GM12878 (cell line): ENCODE results near the gene CDH4. TPM values are rescaled to one million over a fixed set of nuclear protein-coding genes. Genes with fewer than 3 reads are reported as not detected.

Experiments
- ATAC-seq: fragments of 200-7000 bp; cut with Tn5 transposase; 3 replicates; pipeline ENCODE4 v1.9.1; 2020; ENCODE audit warnings: mild to moderate bottlenecking, moderate library complexity
- BruUV-seq: library from RNA; stranded (reverse); fragments of 400-500 nt; replicated peaks from 2 replicates; lab custom pipeline; 2021; lab: Mats Ljungman, UMichigan
- CTCF ChIA-PET: fragments of 300-600 bp; sonication (Branson Sonifier 250); formaldehyde crosslinking; extraction: SDS; loops from one replicate; lab custom pipeline; 2021; ENCODE audit warnings: inconsistent platforms; lab: Yijun Ruan, JAX
- POLR2A ChIA-PET: fragments of 350-600 bp; formaldehyde crosslinking; extraction: SDS; loops from one replicate; lab custom pipeline; 2021; ENCODE audit warnings: inconsistent platforms; lab: Charles Lee
- RAD21 ChIA-PET: fragments of 300-600 bp; sonication (Branson Sonifier 250); formaldehyde crosslinking; loops from one replicate; lab custom pipeline; 2023; ENCODE audit warnings: antibody characterized with exemption; ENCODE audit not compliant: unreplicated experiment; lab: Charles Lee
- SMC1A ChIA-PET: fragments of 300-600 bp; sonication (Branson Sonifier 250); formaldehyde crosslinking; loops from one replicate; lab custom pipeline; 2023; ENCODE audit not compliant: unreplicated experiment, uncharacterized antibody; lab: Charles Lee
- DNase-seq: peaks from one replicate; pipeline ENCODE4 v3.0.0-alpha.2; 2011; ENCODE audit warnings: low read depth, low spot score
- FAIRE-seq: peaks from 3 replicates; lab custom pipeline; 2011; peaks lifted over from hg19 to GRCh38; lab: Jason Lieb, UNC
- H2AFZ ChIP-seq: 2 replicates; pipeline ENCODE4 v1.6.0; 2011; ENCODE audit warnings: low read depth, low read length, control low read depth; ENCODE audit not compliant: control insufficient read depth
- H3K27ac ChIP-seq: 2 replicates; pipeline ENCODE4 v1.5.1; 2011; ENCODE audit warnings: control low read depth; ENCODE audit not compliant: control insufficient read depth, insufficient read depth
- H3K27me3 ChIP-seq, 2 experiments: replicated peaks in 1 of 2; 2 replicates each; pipeline versions ENCODE4 v1.6.0 to v1.6.1; 2011; ENCODE audit warnings: low read length in 1 of 2; ENCODE audit not compliant: control insufficient read depth in 2 of 2, insufficient read depth in 2 of 2
- H3K36me3 ChIP-seq, 2 experiments: 2 replicates each; pipeline ENCODE4 v1.5.1; 2011; ENCODE audit warnings: low read length in 1 of 2; ENCODE audit not compliant: control insufficient read depth in 2 of 2, insufficient read depth in 2 of 2
- H3K4me1 ChIP-seq: 2 replicates; pipeline ENCODE4 v1.6.1; 2011; ENCODE audit warnings: mild to moderate bottlenecking, low read length, moderate library complexity, mixed read lengths; ENCODE audit not compliant: control insufficient read depth, insufficient read depth
- H3K4me2 ChIP-seq: 2 replicates; pipeline ENCODE4 v1.6.0; 2011; ENCODE audit warnings: control low read depth; ENCODE audit not compliant: control insufficient read depth, insufficient read depth
- H3K4me3 ChIP-seq: fragments of 200-600 bp; sonication (generic); 2 replicates; pipeline ENCODE4 v1.5.1; 2016
- H3K79me2 ChIP-seq: 2 replicates; pipeline ENCODE4 v1.6.0; 2011; ENCODE audit warnings: low read length; ENCODE audit not compliant: control insufficient read depth, insufficient read depth
- H3K9ac ChIP-seq: 2 replicates; pipeline ENCODE4 v1.8.0; 2011; ENCODE audit warnings: low read length, control low read depth, mixed read lengths; ENCODE audit not compliant: control insufficient read depth, insufficient read depth
- H3K9me3 ChIP-seq: replicated peaks from 3 replicates; pipeline ENCODE4 v1.5.1; 2011; ENCODE audit warnings: mild to moderate bottlenecking, low read length; ENCODE audit not compliant: control insufficient read depth, insufficient read depth
- H4K20me1 ChIP-seq: 2 replicates; pipeline ENCODE4 v1.6.0; 2011; ENCODE audit not compliant: control insufficient read depth, insufficient read depth
- CTCF ChIP-seq, 3 experiments: IDR thresholded peaks in 2 of 3; conservative IDR thresholded peaks in 1 of 3; 2 replicates each; pipeline ENCODE4 v1.5.1; 2011; ENCODE audit warnings: low read depth in 3 of 3, low read length in 3 of 3, mild to moderate bottlenecking in 3 of 3, control low read depth in 2 of 3, moderate library complexity in 2 of 3, inconsistent platforms in 1 of 3, mixed read lengths in 1 of 3; ENCODE audit not compliant: control insufficient read depth in 2 of 3, insufficient read depth in 1 of 3; ENCODE audit errors: extremely low read depth in 1 of 3
- HDAC2 ChIP-seq: fragments of 200-600 bp; sonication (generic); IDR thresholded peaks from 2 replicates; pipeline ENCODE4 v1.6.1; 2017
- IKZF1 ChIP-seq: fragments of 450-650 bp; conservative IDR thresholded peaks from 2 replicates; pipeline ENCODE4 v1.6.1; 2017; ENCODE audit warnings: antibody characterized with exemption, mild to moderate bottlenecking
- NR2C2 ChIP-seq: IDR thresholded peaks from 2 replicates; pipeline ENCODE4 v1.6.1; 2011; ENCODE audit warnings: borderline replicate concordance, low read depth; ENCODE audit not compliant: control insufficient read depth, insufficient read length
- RB1 ChIP-seq: fragments of 450-650 bp; formaldehyde crosslinking; IDR thresholded peaks from 2 replicates; pipeline ENCODE4 v1.6.1; 2017; ENCODE audit warnings: mild to moderate bottlenecking, borderline replicate concordance
- SRF ChIP-seq, 2 experiments: IDR thresholded peaks; 2 replicates each; pipeline ENCODE4 v1.6.1; 2011; ENCODE audit warnings: low read depth in 2 of 2, low read length in 2 of 2, mild to moderate bottlenecking in 1 of 2, moderate library complexity in 1 of 2
- ZNF217 ChIP-seq: fragments of 450-650 bp; IDR thresholded peaks from 2 replicates; pipeline ENCODE4 v1.6.1; 2017; ENCODE audit warnings: antibody characterized with exemption, mild to moderate bottlenecking
- WGBS: methylation state at CpG from one replicate; pipeline ENCODE4 v1.1.6; 2016; ENCODE audit warnings: low lambda C conversion rate; ENCODE audit not compliant: insufficient replicate concordance, insufficient coverage; ENCODE audit errors: missing lambda C conversion rate; 5-methylcytosine and 5-hydroxymethylcytosine counted together
- in situ Hi-C: fragments of 300-500 bp; cut with MboI; formaldehyde crosslinking; loops from 9 replicates; pipeline ENCODE4 v1.14.3; 2018; ENCODE audit warnings: mixed read lengths
- intact Hi-C: fragments of 100-400 bp; cut with micrococcal nuclease; formaldehyde crosslinking; loops from one replicate; pipeline ENCODE4 v1.14.2; 2022; ENCODE audit not compliant: unreplicated experiment
- polyA plus RNA-seq, 11 experiments: library from polyadenylated mRNA; depleted of rRNA in 4 of 11; unstranded in 6 of 11; stranded (reverse) in 5 of 11; fragments of >200 nt; fragmentation: Nextera tagmentation in 4 of 11; fragmentation: Illumina TruSeq in 1 of 11; extraction: Ambion mirVana in 4 of 11; extraction: Trizol in 1 of 11; gene quantifications; 1 replicate in 1 of 11; 2 replicates in 10 of 11; pipeline versions ENCODE4 v1.2.1 to v1.2.3, GENCODE V29; 2011 to 2016; ENCODE audit warnings: inconsistent platforms in 2 of 11, missing spikeins in 2 of 11, low read depth in 1 of 11
- total RNA-seq, 4 experiments: library from RNA; depleted of rRNA in 3 of 4; stranded (reverse); fragments of >200 nt in 3 of 4; fragmentation: Illumina TruSeq in 1 of 4; extraction: Trizol in 1 of 4; gene quantifications; 2 replicates each; pipeline versions ENCODE4 v1.2.1 to v1.2.3, GENCODE V29; 2013 to 2021
- TF ChIP-seq, protein P1 (sequence below): fragments of 450-650 bp; IDR thresholded peaks from 2 replicates; pipeline ENCODE4 v1.6.1; 2017; ENCODE audit warnings: antibody characterized with exemption, mild to moderate bottlenecking, moderate library complexity

Gene CDH4
- total and polyA plus RNA-seq, 10 of the 15 experiments (the other 5 are each of a cell fraction or from before 2014, with no cell fraction given), result not detected

- ChIA-PET CTCF (no interaction called here), POLR2A (no interaction called here), SMC1A (no interaction called here), RAD21 (no interaction called here)
- Histone ChIP-seq H3K79me2 (no peaks in the 10 kb centered on the region), H4K20me1 (no peaks in the 10 kb centered on the region), H3K9ac (no peak overlapping the region), H3K9me3 (no peaks in the 10 kb centered on the region; the same call in 2 of the 3 replicates), H3K4me2 (no peak overlapping the region), H3K4me3 (no peak overlapping the region), H2AFZ (no peak overlapping the region), H3K27me3 (no peaks in the 10 kb centered on the region), H3K27ac (no peak overlapping the region), H3K36me3 (no peaks in the 10 kb centered on the region), H3K4me1 (no peaks in the 10 kb centered on the region)
- intact Hi-C loops, result no loop called here
- no peak for FAIRE-seq
- 39% methylated on average over 27 of the region's 27 CpGs for WGBS
- no TSS peak for BruUV-seq
- no peak for TF ChIP-seq IKZF1
- TF ChIP-seq NR2C2, result no peak
- peak in 1 of 3 experiments; percentile 6; a peak in 1 of 6 replicates for TF ChIP-seq CTCF (IDR thresholded peaks at IDR 0.05 in 2 of 3, conservative IDR thresholded peaks at IDR 0.05 in 1 of 3; ENCODE audit: control insufficient read depth in 2 of 3, extremely low read depth in 1 of 3, insufficient read depth in 1 of 3, low read depth in 3 of 3, low read length in 3 of 3)
- TF ChIP-seq SRF (IDR thresholded peaks at IDR 0.05; ENCODE audit: low read depth in 2 of 2, low read length in 2 of 2), result no peak
- TF ChIP-seq, protein P1, sequence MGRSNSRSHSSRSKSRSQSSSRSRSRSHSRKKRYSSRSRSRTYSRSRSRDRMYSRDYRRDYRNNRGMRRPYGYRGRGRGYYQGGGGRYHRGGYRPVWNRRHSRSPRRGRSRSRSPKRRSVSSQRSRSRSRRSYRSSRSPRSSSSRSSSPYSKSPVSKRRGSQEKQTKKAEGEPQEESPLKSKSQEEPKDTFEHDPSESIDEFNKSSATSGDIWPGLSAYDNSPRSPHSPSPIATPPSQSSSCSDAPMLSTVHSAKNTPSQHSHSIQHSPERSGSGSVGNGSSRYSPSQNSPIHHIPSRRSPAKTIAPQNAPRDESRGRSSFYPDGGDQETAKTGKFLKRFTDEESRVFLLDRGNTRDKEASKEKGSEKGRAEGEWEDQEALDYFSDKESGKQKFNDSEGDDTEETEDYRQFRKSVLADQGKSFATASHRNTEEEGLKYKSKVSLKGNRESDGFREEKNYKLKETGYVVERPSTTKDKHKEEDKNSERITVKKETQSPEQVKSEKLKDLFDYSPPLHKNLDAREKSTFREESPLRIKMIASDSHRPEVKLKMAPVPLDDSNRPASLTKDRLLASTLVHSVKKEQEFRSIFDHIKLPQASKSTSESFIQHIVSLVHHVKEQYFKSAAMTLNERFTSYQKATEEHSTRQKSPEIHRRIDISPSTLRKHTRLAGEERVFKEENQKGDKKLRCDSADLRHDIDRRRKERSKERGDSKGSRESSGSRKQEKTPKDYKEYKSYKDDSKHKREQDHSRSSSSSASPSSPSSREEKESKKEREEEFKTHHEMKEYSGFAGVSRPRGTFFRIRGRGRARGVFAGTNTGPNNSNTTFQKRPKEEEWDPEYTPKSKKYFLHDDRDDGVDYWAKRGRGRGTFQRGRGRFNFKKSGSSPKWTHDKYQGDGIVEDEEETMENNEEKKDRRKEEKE, result no peak
- no peak for TF ChIP-seq RB1
- no peak for TF ChIP-seq ZNF217
- no peak for TF ChIP-seq HDAC2
- DNase-seq, result no peak
- in situ Hi-C loops, result no loop called here
- ATAC-seq, result no peak
Measured at GRCh38 chr20:61874421-61875068, 622.5 kb downstream of the CDH4 start.
